ENCODE data around the gene IGSF22.

DNA sequence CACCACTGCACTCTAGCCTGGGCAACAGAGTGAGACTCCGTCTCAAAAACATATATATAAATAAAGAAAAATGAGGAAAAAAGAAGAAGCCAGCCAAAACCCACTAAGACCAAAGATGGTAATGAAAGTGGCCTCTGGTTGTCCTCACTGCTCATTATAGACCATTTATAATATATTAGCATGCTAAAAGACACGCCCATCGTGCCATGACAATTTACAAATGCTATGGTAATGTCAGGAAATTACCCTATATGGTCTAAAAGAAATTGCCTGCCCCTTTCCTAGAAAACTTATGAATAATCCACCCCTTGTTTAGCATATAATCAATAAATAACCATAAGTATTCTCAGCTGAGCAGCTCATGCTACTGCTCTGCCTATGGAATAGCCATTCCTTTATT is 43.5 kb downstream of the IGSF22 start:
- TF ChIP-seq POLR2AphosphoS5 (IDR thresholded peaks at IDR 0.05), result no peak
- TF ChIP-seq, protein P1, sequence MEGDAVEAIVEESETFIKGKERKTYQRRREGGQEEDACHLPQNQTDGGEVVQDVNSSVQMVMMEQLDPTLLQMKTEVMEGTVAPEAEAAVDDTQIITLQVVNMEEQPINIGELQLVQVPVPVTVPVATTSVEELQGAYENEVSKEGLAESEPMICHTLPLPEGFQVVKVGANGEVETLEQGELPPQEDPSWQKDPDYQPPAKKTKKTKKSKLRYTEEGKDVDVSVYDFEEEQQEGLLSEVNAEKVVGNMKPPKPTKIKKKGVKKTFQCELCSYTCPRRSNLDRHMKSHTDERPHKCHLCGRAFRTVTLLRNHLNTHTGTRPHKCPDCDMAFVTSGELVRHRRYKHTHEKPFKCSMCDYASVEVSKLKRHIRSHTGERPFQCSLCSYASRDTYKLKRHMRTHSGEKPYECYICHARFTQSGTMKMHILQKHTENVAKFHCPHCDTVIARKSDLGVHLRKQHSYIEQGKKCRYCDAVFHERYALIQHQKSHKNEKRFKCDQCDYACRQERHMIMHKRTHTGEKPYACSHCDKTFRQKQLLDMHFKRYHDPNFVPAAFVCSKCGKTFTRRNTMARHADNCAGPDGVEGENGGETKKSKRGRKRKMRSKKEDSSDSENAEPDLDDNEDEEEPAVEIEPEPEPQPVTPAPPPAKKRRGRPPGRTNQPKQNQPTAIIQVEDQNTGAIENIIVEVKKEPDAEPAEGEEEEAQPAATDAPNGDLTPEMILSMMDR (IDR thresholded peaks at IDR 0.05), result no peak
- no peak for TF ChIP-seq POLR2A (IDR thresholded peaks at IDR 0.05)
